Subcutaneous abdominal adipose tissue (tissue), 5 donors: ENCODE measurements around the gene GPC6.

Source experiments
- H3K27ac ChIP-seq: one replicate; pipeline ENCODE4 v1.7.0; 2013; ENCODE audit warnings: low read depth, mild to moderate bottlenecking, inconsistent platforms, low read length, moderate library complexity
- H3K27me3 ChIP-seq, 5 donors: one replicate each; pipeline ENCODE4 v1.7.0; 2013; ENCODE audit warnings: low read length in 5 of 5, inconsistent platforms in 1 of 5; ENCODE audit not compliant: control insufficient read depth in 5 of 5, insufficient read depth in 4 of 5
- H3K36me3 ChIP-seq, 5 donors: one replicate each; pipeline ENCODE4 v1.7.0; 2013; ENCODE audit warnings: low read length in 5 of 5; ENCODE audit not compliant: control insufficient read depth in 5 of 5, insufficient read depth in 5 of 5
- H3K4me1 ChIP-seq, 5 donors: one replicate each; pipeline ENCODE4 v1.7.0; 2013; ENCODE audit warnings: low read length in 5 of 5, mild to moderate bottlenecking in 3 of 5, moderate library complexity in 1 of 5; ENCODE audit not compliant: control insufficient read depth in 5 of 5, insufficient read depth in 5 of 5
- H3K4me3 ChIP-seq, 5 donors: one replicate each; pipeline ENCODE4 v1.7.0; 2013; ENCODE audit warnings: low read length in 5 of 5, low read depth in 1 of 5
- H3K9ac ChIP-seq, 5 donors: one replicate each; pipeline ENCODE4 v1.7.0; 2013; ENCODE audit warnings: low read length in 5 of 5, mild to moderate bottlenecking in 4 of 5, moderate library complexity in 3 of 5
- H3K9me3 ChIP-seq, 5 donors: one replicate each; pipeline ENCODE4 v1.7.0; 2013; ENCODE audit warnings: low read length in 5 of 5; ENCODE audit not compliant: control insufficient read depth in 5 of 5
- donor health status: healthy.
- donor health status: healthy.
- donor health status: healthy.
- donor health status: healthy.
- donor health status: healthy.

GPC6 gene

DNA sequence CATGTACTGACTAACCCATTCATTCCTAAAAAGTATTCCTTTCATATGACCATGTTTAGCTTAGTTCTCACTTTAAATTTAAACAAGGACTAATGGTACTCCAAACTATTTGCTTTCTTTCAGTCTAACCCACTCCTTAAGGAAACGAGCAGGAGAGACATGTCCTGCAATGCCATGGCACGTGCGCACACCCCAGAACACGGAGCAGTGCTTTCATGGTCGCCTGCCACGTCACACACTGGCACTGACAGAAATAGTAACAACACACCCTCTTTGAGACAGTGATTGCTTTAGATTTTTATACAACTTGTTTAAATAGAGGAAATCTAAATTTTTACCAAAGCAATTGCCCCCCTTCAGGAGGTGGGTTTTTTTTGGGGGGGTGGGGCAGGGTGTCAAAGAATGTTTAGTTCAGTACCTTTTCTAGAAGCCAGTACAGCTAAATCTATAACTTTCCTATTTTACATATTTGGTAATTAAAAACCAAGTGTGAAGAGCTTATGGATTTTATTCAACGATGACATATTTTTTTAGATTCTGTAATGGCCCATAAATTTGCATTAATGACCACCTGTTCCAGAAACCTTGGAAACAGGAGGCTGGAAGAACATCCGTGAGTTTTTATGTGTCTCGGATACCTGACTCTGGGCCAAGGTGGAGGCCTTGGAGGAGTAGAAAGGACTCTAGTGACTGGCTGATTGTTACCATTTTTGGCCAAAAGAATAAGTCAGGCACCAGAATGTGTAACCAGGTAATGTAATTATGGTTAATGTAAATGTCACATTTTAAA lies 1005.7 kb downstream of the GPC6 start:
- Histone ChIP-seq H3K27me3 (no peaks in the 10 kb centered on the region), H3K9ac (no peak overlapping the region), H3K9me3 (no peaks in the 10 kb centered on the region), H3K27ac (no peak overlapping the region), H3K36me3 (no peaks in the 10 kb centered on the region), H3K4me1 (peaks cover 0 to 18% (median 0%) of the 10 kb centered on the region in 5 donors), H3K4me3 (no peak overlapping the region)

GRCh38 chr13:94232956-94233355 lies 1006.3 kb downstream of the GPC6 start:
- Histone ChIP-seq H3K36me3 (no peaks in the 10 kb centered on the region), H3K27ac (no peak overlapping the region), H3K4me3 (peak overlapping the region in 4 of 5 donors; percentile 31 to 49 (median 34)), H3K27me3 (no peaks in the 10 kb centered on the region), H3K9me3 (no peaks in the 10 kb centered on the region), H3K9ac (no peak overlapping the region), H3K4me1 (peaks cover 0 to 18% (median 0%) of the 10 kb centered on the region in 5 donors)

DNA sequence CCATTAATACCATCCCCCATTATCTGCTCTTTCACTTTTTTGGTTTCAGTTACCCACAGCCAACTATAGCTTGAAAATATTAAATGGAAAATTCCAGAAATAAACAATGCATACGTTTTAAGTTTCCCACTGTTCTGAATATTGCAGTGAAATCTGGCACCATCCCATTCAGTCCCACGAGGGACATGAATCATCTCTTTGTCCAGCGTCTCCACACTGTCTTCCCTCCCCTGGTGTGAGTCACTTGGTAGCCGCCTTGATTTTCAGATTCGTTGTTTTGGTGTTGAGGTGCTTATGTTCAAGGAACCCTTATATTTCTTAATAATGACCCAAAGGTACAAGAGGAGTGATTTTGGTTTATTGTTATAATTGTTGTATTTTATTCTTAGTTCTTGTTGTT lies 1006.8 kb downstream of the GPC6 start:
- peaks cover 0 to 18% (median 0%) of the 10 kb centered on the region in 5 donors for H3K4me1 ChIP-seq
- H3K4me3 ChIP-seq = peak overlapping the region in 4 of 5 donors; percentile 31 to 49 (median 34)
- H3K27ac ChIP-seq = no peak overlapping the region
- H3K36me3 ChIP-seq = no peaks in the 10 kb centered on the region
- H3K9ac ChIP-seq = no peak overlapping the region
- no peaks in the 10 kb centered on the region for H3K27me3 ChIP-seq
- H3K9me3 ChIP-seq = no peaks in the 10 kb centered on the region

DNA sequence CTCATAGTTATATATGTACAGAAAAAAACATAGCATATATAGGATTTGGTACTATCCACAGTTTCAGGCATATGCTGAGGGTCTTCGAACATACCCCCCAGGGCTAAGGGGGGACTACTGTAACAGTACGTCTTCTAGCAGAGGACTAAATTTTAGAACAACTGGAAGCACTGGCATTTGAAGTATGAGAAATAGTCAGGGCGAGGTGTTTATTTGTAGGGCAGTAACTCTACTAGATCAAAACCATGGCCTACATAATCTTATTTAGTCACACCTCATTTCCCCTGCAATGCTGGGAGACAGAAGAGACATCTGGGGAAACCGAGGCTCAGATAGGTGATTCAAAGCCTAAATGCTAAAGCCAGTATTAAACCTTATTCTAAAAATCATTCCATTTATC lies 1007.2 kb downstream of the GPC6 start:
- Histone ChIP-seq H3K27me3 (no peaks in the 10 kb centered on the region), H3K9ac (no peak overlapping the region), H3K9me3 (no peaks in the 10 kb centered on the region), H3K36me3 (no peaks in the 10 kb centered on the region), H3K27ac (no peak overlapping the region), H3K4me3 (peak overlapping the region in 1 of 5 donors; percentile 36), H3K4me1 (peaks cover 0 to 14% (median 0%) of the 10 kb centered on the region in 5 donors)

DNA sequence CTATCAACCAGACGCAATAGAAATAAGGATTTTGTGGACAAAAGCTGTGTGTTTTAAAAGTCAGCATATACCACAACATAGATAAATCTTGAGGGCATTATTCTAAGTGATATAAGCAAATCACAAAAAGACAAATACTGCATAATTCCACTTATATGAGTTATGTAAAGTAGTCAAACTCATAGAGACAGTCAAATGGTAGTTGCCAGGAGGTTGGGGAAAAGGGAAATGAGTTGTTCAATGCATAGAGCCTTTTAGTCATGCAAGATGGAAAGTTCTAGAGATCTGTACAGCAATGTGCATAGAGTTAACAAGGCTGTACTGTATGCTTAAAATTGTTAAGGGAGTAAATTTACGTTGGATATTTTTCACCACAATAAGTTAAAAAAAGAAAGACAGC lies 1008.1 kb downstream of the GPC6 start:
- Histone ChIP-seq H3K36me3 (no peaks in the 10 kb centered on the region), H3K9me3 (no peaks in the 10 kb centered on the region), H3K4me3 (no peak overlapping the region), H3K9ac (no peak overlapping the region), H3K4me1 (peaks cover 0 to 10% (median 0%) of the 10 kb centered on the region in 5 donors), H3K27ac (no peak overlapping the region), H3K27me3 (no peaks in the 10 kb centered on the region)

DNA sequence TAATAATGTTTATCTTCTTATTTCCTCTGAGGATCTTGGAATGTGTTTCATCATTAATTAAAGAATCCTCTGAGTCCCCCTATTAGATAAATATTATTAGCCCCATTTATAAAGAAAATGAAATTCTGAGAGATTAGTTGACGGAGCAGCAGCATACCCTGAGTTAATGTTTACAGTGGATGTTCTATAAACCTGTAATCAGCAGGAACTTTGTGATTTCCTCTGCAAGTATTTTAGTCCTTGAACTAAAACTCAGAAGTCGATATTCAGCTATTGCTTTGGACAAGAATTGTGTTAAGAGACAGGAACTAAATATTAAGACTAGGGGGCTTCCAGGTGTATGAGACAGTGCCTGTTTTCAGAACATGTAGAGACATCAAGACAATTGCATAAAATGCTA lies 1009.5 kb downstream of the GPC6 start:
- Histone ChIP-seq H3K4me3 (no peak overlapping the region), H3K4me1 (peaks cover 0 to 10% (median 0%) of the 10 kb centered on the region in 5 donors), H3K9ac (no peak overlapping the region), H3K36me3 (no peaks in the 10 kb centered on the region), H3K27me3 (no peaks in the 10 kb centered on the region), H3K9me3 (no peaks in the 10 kb centered on the region), H3K27ac (no peak overlapping the region)

DNA sequence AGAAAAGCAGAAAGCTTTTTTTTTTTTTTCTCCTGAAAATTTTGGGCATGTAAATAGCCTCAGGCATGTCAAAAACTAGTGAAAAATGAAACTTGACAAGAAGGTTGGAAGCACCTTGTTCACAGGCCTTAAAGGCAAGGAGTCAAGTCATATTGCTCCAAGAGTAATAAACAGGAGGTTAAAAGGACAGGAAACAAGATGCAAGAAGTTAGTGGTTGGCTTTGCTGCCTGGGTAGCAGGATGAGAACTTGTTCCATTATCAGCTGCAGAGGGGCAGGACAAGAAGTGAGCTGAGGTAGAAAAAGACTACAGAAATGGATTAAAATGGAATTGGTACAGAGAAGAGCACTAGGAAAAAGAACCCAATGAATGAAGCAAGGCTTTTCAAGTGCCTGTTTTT lies 1010.3 kb downstream of the GPC6 start:
- Histone ChIP-seq H3K27me3 (no peaks in the 10 kb centered on the region), H3K9me3 (no peaks in the 10 kb centered on the region), H3K36me3 (no peaks in the 10 kb centered on the region), H3K4me3 (no peak overlapping the region), H3K4me1 (peaks cover 0 to 10% (median 0%) of the 10 kb centered on the region in 5 donors), H3K9ac (no peak overlapping the region), H3K27ac (no peak overlapping the region)

GRCh38 chr13:94239135-94239534 lies 1012.5 kb downstream of the GPC6 start:
- Histone ChIP-seq H3K27me3 (no peaks in the 10 kb centered on the region), H3K9me3 (no peaks in the 10 kb centered on the region), H3K4me3 (no peak overlapping the region), H3K27ac (no peak overlapping the region), H3K4me1 (no peaks in the 10 kb centered on the region), H3K36me3 (no peaks in the 10 kb centered on the region), H3K9ac (no peak overlapping the region)

DNA sequence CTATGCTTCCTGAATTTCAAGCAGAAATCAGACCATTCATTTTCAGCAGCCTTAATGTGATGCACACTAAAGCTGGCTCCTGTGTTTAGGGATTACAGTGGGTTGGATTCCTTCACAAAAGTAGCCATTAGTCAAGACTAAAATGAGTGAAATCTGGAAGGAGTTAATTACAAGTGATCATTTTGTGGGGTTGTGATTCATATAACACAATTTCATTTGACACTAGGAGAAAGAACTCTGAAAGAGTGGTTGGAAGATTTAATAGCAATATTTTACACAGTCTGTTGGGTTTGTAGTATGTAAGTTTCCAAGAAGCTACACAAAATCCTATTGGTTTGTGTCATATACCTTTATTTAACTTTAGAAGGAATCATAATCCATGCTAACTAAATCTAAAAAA lies 1015.9 kb downstream of the GPC6 start:
- no peaks in the 10 kb centered on the region for H3K27me3 ChIP-seq
- H3K9ac ChIP-seq = no peak overlapping the region
- peaks cover 0 to 14% (median 2%) of the 10 kb centered on the region in 5 donors for H3K9me3 ChIP-seq
- H3K27ac ChIP-seq = no peak overlapping the region
- H3K36me3 ChIP-seq = no peaks in the 10 kb centered on the region
- no peaks in the 10 kb centered on the region for H3K4me1 ChIP-seq
- H3K4me3 ChIP-seq = no peak overlapping the region

- H3K27ac ChIP-seq = no peak overlapping the region
- H3K4me1 ChIP-seq = no peaks in the 10 kb centered on the region
- H3K36me3 ChIP-seq = no peaks in the 10 kb centered on the region
- no peak overlapping the region for H3K4me3 ChIP-seq
- H3K27me3 ChIP-seq = no peaks in the 10 kb centered on the region
- H3K9ac ChIP-seq = no peak overlapping the region
- H3K9me3 ChIP-seq = peaks cover 0 to 14% (median 2%) of the 10 kb centered on the region in 5 donors
These were observed 1016.9 kb downstream of the GPC6 start for GRCh38 chr13:94243551-94243950.
